Progenitor cell of endocrine pancreas (in vitro differentiated cells): Measurements from ENCODE around the gene PYDC2. TPM values are rescaled to one million over a fixed set of nuclear protein-coding genes. Genes with fewer than 3 reads are reported as not detected.
"Not testable (repeated sequence)": the region's sequence is repeated elsewhere in the genome, so short reads cannot be mapped to it uniquely, and the experiment has no call there.

Experiments
- DNase-seq: peaks from one replicate; pipeline ENCODE4 v3.0.0; 2021; ENCODE audit warnings: low spot score; ENCODE audit not compliant: unreplicated experiment
- H3K27ac Mint-ChIP-seq: 2 replicates; pipeline ENCODE4 v1.8.0; 2021; ENCODE audit warnings: mild to moderate bottlenecking, moderate library complexity, mixed read lengths
- H3K27me3 Mint-ChIP-seq: 2 replicates; pipeline ENCODE4 v1.8.0; 2021; ENCODE audit warnings: mixed read lengths
- H3K36me3 Mint-ChIP-seq: 2 replicates; pipeline ENCODE4 v1.8.0; 2022; ENCODE audit warnings: mixed read lengths; ENCODE audit not compliant: insufficient read depth
- H3K4me1 Mint-ChIP-seq: 2 replicates; pipeline ENCODE4 v1.8.0; 2021; ENCODE audit warnings: low read depth, mixed read lengths
- H3K4me3 Mint-ChIP-seq: 2 replicates; pipeline ENCODE4 v1.8.0; 2021; ENCODE audit warnings: low read depth, mild to moderate bottlenecking, moderate library complexity, mixed read lengths
- H3K9me3 Mint-ChIP-seq: 2 replicates; pipeline ENCODE4 v1.8.0; 2021; ENCODE audit warnings: low read depth, mixed read lengths
- CTCF ChIP-seq: fragments of 200-600 bp; sonication (generic); IDR thresholded peaks from one replicate; pipeline ENCODE4 v1.5.0; 2021; ENCODE audit warnings: antibody characterized with exemption, mild to moderate bottlenecking; ENCODE audit not compliant: unreplicated experiment
- total RNA-seq: library from RNA; stranded (reverse); gene quantifications from 2 replicates; pipeline ENCODE4 v1.2.1, GENCODE V29; 2021

PYDC2 gene
- total RNA-seq, 1 donor from 2014 or later = not detected

- TF ChIP-seq CTCF = no peak
- H3K4me3 Mint-ChIP-seq = peak overlapping the region; percentile 2
- H3K4me1 Mint-ChIP-seq = peaks cover 18% of the 10 kb centered on the region
- H3K9me3 Mint-ChIP-seq = no peaks in the 10 kb centered on the region
- no peak for DNase-seq
- no peaks in the 10 kb centered on the region for H3K36me3 Mint-ChIP-seq
- peak overlapping the region; percentile 57 for H3K27ac Mint-ChIP-seq
- no peaks in the 10 kb centered on the region for H3K27me3 Mint-ChIP-seq
Measured at GRCh38 chr3:191476066-191476772, 15.3 kb downstream of the PYDC2 start.

- H3K4me3 Mint-ChIP-seq, H3K36me3 Mint-ChIP-seq, DNase-seq, H3K27ac Mint-ChIP-seq, H3K4me1 Mint-ChIP-seq, H3K27me3 Mint-ChIP-seq: not testable (repeated sequence)
- H3K9me3 Mint-ChIP-seq = peaks cover 29% of the 10 kb centered on the region
Measured at GRCh38 chr3:191483994-191484393, 23.0 kb downstream of the PYDC2 start.

DNA sequence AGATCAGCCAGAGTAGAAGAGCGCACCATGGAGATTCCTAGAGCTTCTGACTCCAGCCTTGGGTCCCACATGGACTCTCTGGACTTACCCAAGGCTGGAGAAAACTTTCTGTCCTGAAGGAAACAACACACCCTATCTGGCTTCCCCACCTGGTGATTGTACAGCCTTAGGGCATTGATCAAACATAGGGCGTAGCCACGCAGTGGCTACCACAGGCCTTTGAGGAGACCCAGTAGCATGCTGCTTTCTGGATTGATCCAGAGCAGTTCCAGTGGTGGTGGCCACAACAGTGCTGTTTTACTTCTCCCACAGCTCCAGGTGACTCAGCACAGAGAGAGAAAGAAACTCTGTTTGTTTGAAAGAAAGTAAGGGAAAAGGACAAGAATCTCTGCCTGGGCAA is 23.5 kb downstream of the PYDC2 start:
- H3K27me3 Mint-ChIP-seq = no peaks in the 10 kb centered on the region

DNA sequence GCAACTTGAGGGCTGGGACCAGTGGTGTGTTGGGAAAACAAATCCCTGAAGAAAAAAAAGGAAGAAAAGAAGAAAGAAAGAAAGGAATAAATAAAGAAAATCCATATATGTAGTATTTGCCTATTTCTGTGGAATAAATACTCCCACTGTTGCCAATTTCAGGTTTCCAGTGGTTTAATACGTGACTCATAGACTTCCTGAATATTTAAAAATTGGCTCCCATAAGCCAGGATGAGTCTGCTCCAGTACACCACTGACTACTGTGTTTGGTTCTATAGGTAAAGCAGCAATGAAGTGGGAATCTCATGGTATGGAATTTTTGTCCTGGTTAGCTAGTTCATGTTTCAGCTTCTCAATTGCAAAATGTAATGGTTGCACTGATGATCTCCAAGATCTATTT is 31.6 kb downstream of the PYDC2 start:
- H3K27ac Mint-ChIP-seq = no peak overlapping the region
- H3K36me3 Mint-ChIP-seq = no peaks in the 10 kb centered on the region
- H3K27me3 Mint-ChIP-seq = no peaks in the 10 kb centered on the region
- no peak for TF ChIP-seq CTCF
- H3K4me3 Mint-ChIP-seq = no peak overlapping the region
- H3K4me1 Mint-ChIP-seq = no peaks in the 10 kb centered on the region
- DNase-seq = no peak
- peaks cover 6% of the 10 kb centered on the region for H3K9me3 Mint-ChIP-seq

More for the DNA sequence above, 23.5 kb downstream of the PYDC2 start:
- no peak for TF ChIP-seq CTCF
- peaks cover 29% of the 10 kb centered on the region for H3K9me3 Mint-ChIP-seq
- peaks cover 3% of the 10 kb centered on the region for H3K36me3 Mint-ChIP-seq
- H3K27ac Mint-ChIP-seq = no peak overlapping the region
- H3K4me1 Mint-ChIP-seq = peaks cover 2% of the 10 kb centered on the region
- no peak for DNase-seq
- no peak overlapping the region for H3K4me3 Mint-ChIP-seq

DNA sequence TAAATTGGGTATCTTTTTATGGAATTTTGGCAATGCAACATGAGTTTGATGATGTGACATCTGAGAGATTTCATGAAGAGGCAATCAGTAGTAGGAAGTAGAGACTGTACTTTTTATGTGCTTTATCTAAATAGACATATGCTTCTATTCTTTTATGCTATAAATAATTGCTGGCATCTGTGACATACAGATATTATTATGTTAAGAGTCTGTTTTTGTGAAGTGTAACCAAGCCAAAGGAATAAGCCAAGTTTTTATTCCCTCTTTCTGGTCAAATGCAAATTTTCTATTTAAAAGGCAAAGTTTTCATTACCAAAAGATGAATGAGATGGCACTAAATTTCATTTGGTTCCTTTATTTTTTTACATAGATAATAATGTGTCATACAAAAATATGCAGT is 32.4 kb downstream of the PYDC2 start:
- Mint-ChIP-seq H3K4me1 (no peaks in the 10 kb centered on the region), H3K27ac (no peak overlapping the region), H3K9me3 (no peaks in the 10 kb centered on the region), H3K27me3 (no peaks in the 10 kb centered on the region), H3K4me3 (no peak overlapping the region), H3K36me3 (no peaks in the 10 kb centered on the region)
- DNase-seq = no peak
- no peak for TF ChIP-seq CTCF
